ENCODE data around the gene AGAP1.

GRCh38 chr2:236022128-236022527, 528.3 kb downstream of the AGAP1 start:
- TF ChIP-seq POLR2A (IDR thresholded peaks at IDR 0.05) (no peak), CTCF (IDR thresholded peaks at IDR 0.05) (no peak), POLR2AphosphoS5 (IDR thresholded peaks at IDR 0.05; ENCODE audit: insufficient read depth in 1 of 2, low read depth in 1 of 2) (no peak)

All from vagina (tissue), 2 donors.